GM13976 (cell line): ENCODE measurements around the gene MRPL28.

Source experiments
- DNase-seq: peaks from one replicate; pipeline ENCODE4 v3.0.0; 2012; ENCODE audit warnings: low spot score
- CTCF ChIP-seq: IDR thresholded peaks from 2 replicates; pipeline ENCODE4 v1.5.1; 2012; ENCODE audit warnings: borderline replicate concordance, mild to moderate bottlenecking; ENCODE audit not compliant: insufficient read depth; ENCODE audit errors: extremely low read depth, missing control alignments, control extremely low read depth
- in situ Hi-C: fragments of 300-500 bp; cut with MboI; formaldehyde crosslinking; loops from one replicate; pipeline ENCODE4 v1.12.0; 2022; ENCODE audit warnings: low sequenced_read_pairs, mixed read lengths, inconsistent platforms; ENCODE audit not compliant: unreplicated experiment

The MRPL28 gene

GRCh38 chr16:359067-359763, 11.1 kb downstream of the MRPL28 start:
- no peak for DNase-seq
- TF ChIP-seq CTCF = no peak
- in situ Hi-C loops = no loop called here

GRCh38 chr16:356741-357140, 13.6 kb downstream of the MRPL28 start:
- in situ Hi-C loops = no loop called here
- TF ChIP-seq CTCF = no peak
- DNase-seq = no peak

- in situ Hi-C loops = no loop called here
Observed at GRCh38 chr16:354971-355461, 15.3 kb downstream of the MRPL28 start.

GRCh38 chr16:354291-354881, 16.0 kb downstream of the MRPL28 start:
- in situ Hi-C loops = no loop called here
- DNase-seq = no peak
- TF ChIP-seq CTCF = no peak

More at GRCh38 chr16:354971-355461, 15.3 kb downstream of the MRPL28 start:
- DNase-seq = no peak
- TF ChIP-seq CTCF = no peak

GRCh38 chr16:353404-354290, 16.7 kb downstream of the MRPL28 start:
- no peak for TF ChIP-seq CTCF
- in situ Hi-C loops = no loop called here
- no peak for DNase-seq
